KMS-11 (cell line): ENCODE measurements around the gene TMEM170B.
"Not testable (repeated sequence)": the region's sequence is repeated elsewhere in the genome, so short reads cannot be mapped to it uniquely, and the experiment has no call there.

ENCODE experiments used
- H2AFZ ChIP-seq: fragments of 200-600 bp; sonication (generic); 2 replicates; pipeline ENCODE4 v1.6.1; 2016; ENCODE audit warnings: antibody characterized with exemption, mixed run types, low read depth
- H3K27ac ChIP-seq: fragments of 200-600 bp; sonication (generic); 2 replicates; pipeline ENCODE4 v1.6.1; 2016; ENCODE audit warnings: mild to moderate bottlenecking, mixed run types
- H3K27me3 ChIP-seq: fragments of 200-600 bp; sonication (generic); 2 replicates; pipeline ENCODE4 v1.6.1; 2017; ENCODE audit warnings: mild to moderate bottlenecking, low read depth, mixed run types, moderate library complexity; ENCODE audit not compliant: insufficient read depth
- H3K36me3 ChIP-seq: fragments of 200-600 bp; sonication (generic); 2 replicates; pipeline ENCODE4 v1.6.1; 2017; ENCODE audit warnings: mild to moderate bottlenecking, mixed run types; ENCODE audit not compliant: insufficient read depth
- H3K4me1 ChIP-seq: fragments of 200-600 bp; sonication (generic); 2 replicates; pipeline ENCODE4 v1.6.1; 2016; ENCODE audit warnings: mild to moderate bottlenecking, low read depth, mixed run types; ENCODE audit not compliant: poor library complexity, severe bottlenecking
- H3K4me2 ChIP-seq: fragments of 200-600 bp; sonication (generic); 2 replicates; pipeline ENCODE4 v1.7.0; 2016; ENCODE audit warnings: mild to moderate bottlenecking, mixed run types
- H3K4me3 ChIP-seq: fragments of 200-600 bp; sonication (generic); IDR thresholded peaks from 2 replicates; pipeline ENCODE4 v1.6.1; 2017; ENCODE audit warnings: low read depth, low read length, mixed read lengths; ENCODE audit not compliant: insufficient read depth
- H3K79me2 ChIP-seq: fragments of 200-600 bp; sonication (generic); 2 replicates; pipeline ENCODE4 v1.6.1; 2016; ENCODE audit warnings: low read depth, mixed run types; ENCODE audit not compliant: insufficient read depth
- H3K9ac ChIP-seq: fragments of 200-600 bp; sonication (generic); 2 replicates; pipeline ENCODE4 v1.6.1; 2016; ENCODE audit warnings: mild to moderate bottlenecking, mixed run types
- H4K20me1 ChIP-seq: fragments of 200-600 bp; sonication (generic); 2 replicates; pipeline ENCODE4 v1.6.1; 2016; ENCODE audit warnings: mild to moderate bottlenecking, mixed run types; ENCODE audit not compliant: insufficient read depth
- CTCF ChIP-seq: fragments of 200-600 bp; sonication (generic); conservative IDR thresholded peaks from 2 replicates; pipeline ENCODE4 v1.6.1; 2017; ENCODE audit warnings: low read depth, mild to moderate bottlenecking, antibody characterized with exemption, low read length, moderate library complexity, mixed read lengths

The TMEM170B gene

GRCh38 chr6:11538052-11538818 is 686 bp downstream of the TMEM170B start:
- peak overlapping the region; percentile 81 for H2AFZ ChIP-seq

GRCh38 chr6:11538819-11539468 is 1.4 kb downstream of the TMEM170B start:
- H4K20me1 ChIP-seq, result no peaks in the 10 kb centered on the region
- H3K27ac ChIP-seq, result no peak overlapping the region
- TF ChIP-seq CTCF, result no peak
- no peaks in the 10 kb centered on the region for H3K36me3 ChIP-seq
- H3K27me3 ChIP-seq, result no peaks in the 10 kb centered on the region
- no peak overlapping the region for H3K4me3 ChIP-seq
- no peak overlapping the region; the same call in 1 of the 2 replicates for H3K9ac ChIP-seq
- H3K4me2 ChIP-seq, result peak overlapping the region; percentile 64
- no peaks in the 10 kb centered on the region for H3K79me2 ChIP-seq
- peak overlapping the region; percentile 81; the same call in 1 of the 2 replicates for H2AFZ ChIP-seq
- H3K4me1 ChIP-seq, result peaks cover 17% of the 10 kb centered on the region

More at GRCh38 chr6:11538052-11538818, 686 bp downstream of the TMEM170B start:
- no peak overlapping the region for H3K4me3 ChIP-seq
- no peaks in the 10 kb centered on the region for H3K36me3 ChIP-seq
- no peak overlapping the region; the same call in 1 of the 2 replicates for H3K9ac ChIP-seq
- TF ChIP-seq CTCF, result no peak
- peaks cover 17% of the 10 kb centered on the region for H3K4me1 ChIP-seq
- H3K27me3 ChIP-seq, result no peaks in the 10 kb centered on the region
- H3K79me2 ChIP-seq, result no peaks in the 10 kb centered on the region
- H4K20me1 ChIP-seq, result no peaks in the 10 kb centered on the region
- peak overlapping the region; percentile 64 for H3K4me2 ChIP-seq
- no peak overlapping the region for H3K27ac ChIP-seq

DNA sequence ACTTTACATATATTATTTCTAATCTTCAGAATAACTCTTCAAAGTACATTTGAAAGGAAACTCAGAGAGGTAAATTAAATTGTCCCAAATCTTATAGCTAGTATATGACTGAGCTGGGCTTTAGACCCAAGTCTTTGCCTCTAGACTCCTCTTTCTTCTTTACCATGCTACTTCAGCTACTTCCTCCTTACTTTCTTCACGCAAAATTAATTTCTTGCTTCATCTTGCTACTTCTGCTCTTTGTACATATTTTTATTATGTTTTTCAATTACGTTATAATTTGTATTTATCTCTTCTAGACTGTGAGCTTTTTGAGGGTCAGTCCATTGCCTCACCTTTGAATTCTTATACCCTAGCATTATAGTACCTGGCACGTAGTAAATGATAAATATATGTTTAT is 5.3 kb downstream of the TMEM170B start:
- Histone ChIP-seq H2AFZ (no peak overlapping the region), H4K20me1 (no peaks in the 10 kb centered on the region), H3K27me3 (no peaks in the 10 kb centered on the region), H3K27ac (no peak overlapping the region), H3K4me2 (no peak overlapping the region), H3K4me3 (no peak overlapping the region), H3K79me2 (no peaks in the 10 kb centered on the region), H3K9ac (no peak overlapping the region), H3K36me3 (no peaks in the 10 kb centered on the region), H3K4me1 (peaks cover 9% of the 10 kb centered on the region)
- TF ChIP-seq CTCF, result no peak

DNA sequence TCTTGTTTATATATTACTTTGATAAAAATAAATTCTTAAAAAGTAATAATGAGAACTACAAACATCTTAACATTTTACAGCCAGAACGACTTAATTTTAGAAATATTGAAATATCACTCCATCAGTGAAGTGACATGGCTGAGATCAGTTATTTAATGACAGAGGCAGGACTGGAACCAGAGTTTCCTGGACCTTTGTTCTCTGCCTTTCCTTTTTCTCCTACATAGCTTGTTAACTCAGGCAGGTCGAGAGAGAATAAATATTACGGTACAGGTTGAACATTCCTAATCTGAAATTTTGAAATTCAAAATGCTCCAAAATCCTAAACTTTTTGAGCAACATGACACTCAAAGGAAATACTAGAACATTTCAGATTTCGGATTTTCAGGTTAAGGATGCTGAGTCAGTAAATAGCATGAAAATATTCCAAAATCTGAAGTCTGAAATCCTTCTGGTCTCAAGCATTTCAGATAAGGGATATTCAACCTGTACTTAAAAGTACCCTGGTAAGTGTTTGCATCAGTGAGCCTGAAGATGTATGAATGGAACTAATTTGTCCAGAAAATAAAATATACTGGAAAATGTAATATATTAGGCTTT is 6.5 kb downstream of the TMEM170B start:
- no peak overlapping the region for H2AFZ ChIP-seq
- no peak overlapping the region for H3K4me2 ChIP-seq
- no peak overlapping the region for H3K9ac ChIP-seq
- H3K79me2 ChIP-seq, result no peaks in the 10 kb centered on the region
- H3K36me3 ChIP-seq, result no peaks in the 10 kb centered on the region
- no peak overlapping the region for H3K4me3 ChIP-seq
- H3K27ac ChIP-seq, result no peak overlapping the region
- H4K20me1 ChIP-seq, result no peaks in the 10 kb centered on the region
- no peaks in the 10 kb centered on the region for H3K27me3 ChIP-seq
- no peak for TF ChIP-seq CTCF
- peaks cover 2% of the 10 kb centered on the region for H3K4me1 ChIP-seq

- H4K20me1 ChIP-seq, H3K27ac ChIP-seq, H3K36me3 ChIP-seq, H3K4me3 ChIP-seq, H3K9ac ChIP-seq, H3K4me1 ChIP-seq, H3K27me3 ChIP-seq, H3K4me2 ChIP-seq, H2AFZ ChIP-seq, H3K79me2 ChIP-seq: not testable (repeated sequence)
Observed at GRCh38 chr6:11547846-11548245, 10.3 kb downstream of the TMEM170B start.

GRCh38 chr6:11548578-11548977 is 11.0 kb downstream of the TMEM170B start:
- H2AFZ ChIP-seq, H3K4me3 ChIP-seq, H3K79me2 ChIP-seq, H3K4me1 ChIP-seq, H4K20me1 ChIP-seq, H3K27me3 ChIP-seq, H3K27ac ChIP-seq, H3K9ac ChIP-seq, H3K4me2 ChIP-seq, H3K36me3 ChIP-seq: not testable (repeated sequence)
